HG03066 (cell line): Measurements from ENCODE around the gene IP6K1.
"Not testable (repeated sequence)": the region's sequence is repeated elsewhere in the genome, so short reads cannot be mapped to it uniquely, and the experiment has no call there.

ENCODE experiments used
- ATAC-seq: cut with Tn5 transposase; IDR thresholded peaks from one replicate; pipeline ENCODE4 v1.9.1; 2021; ENCODE audit warnings: low read depth; ENCODE audit not compliant: unreplicated experiment

IP6K1 gene

GRCh38 chr3:49794926-49795905, 8.9 kb upstream of the IP6K1 start:
- ATAC-seq = no peak

GRCh38 chr3:49794431-49794830, 8.1 kb upstream of the IP6K1 start:
- no peak for ATAC-seq

GRCh38 chr3:49793486-49794085, 7.2 kb upstream of the IP6K1 start:
- no peak for ATAC-seq

GRCh38 chr3:49792371-49793150, 6.2 kb upstream of the IP6K1 start:
- ATAC-seq = no peak

GRCh38 chr3:49791571-49791970, 5.2 kb upstream of the IP6K1 start:
- no peak for ATAC-seq

- ATAC-seq = no peak
These were observed 4.5 kb upstream of the IP6K1 start for GRCh38 chr3:49790626-49791411.

GRCh38 chr3:49788056-49788455, 1.7 kb upstream of the IP6K1 start:
- no peak for ATAC-seq

- no peak for ATAC-seq
These were observed 1.2 kb upstream of the IP6K1 start for GRCh38 chr3:49787536-49787935.

GRCh38 chr3:49787182-49787464, 781 bp upstream of the IP6K1 start:
- no peak for ATAC-seq

- peak; percentile 37 for ATAC-seq
These were observed 581 bp downstream of the IP6K1 start for GRCh38 chr3:49785565-49786356.

GRCh38 chr3:49782277-49782676, 4.1 kb downstream of the IP6K1 start:
- not testable (repeated sequence) for ATAC-seq

- ATAC-seq = no peak
These were observed 4.7 kb downstream of the IP6K1 start for GRCh38 chr3:49781415-49782199.

- ATAC-seq = not testable (repeated sequence)
These were observed 5.4 kb downstream of the IP6K1 start for GRCh38 chr3:49780975-49781365.

GRCh38 chr3:49780080-49780974, 6.0 kb downstream of the IP6K1 start:
- ATAC-seq = no peak

- no peak for ATAC-seq
These were observed 6.8 kb downstream of the IP6K1 start for GRCh38 chr3:49779358-49780079.

GRCh38 chr3:49776101-49776500, 10.2 kb downstream of the IP6K1 start:
- ATAC-seq = not testable (repeated sequence)

- no peak for ATAC-seq
These were observed 10.8 kb downstream of the IP6K1 start for GRCh38 chr3:49775538-49775937.
